NCI-H1436 (cell line): ENCODE measurements around the gene CD33.
"Not testable (repeated sequence)": the region's sequence is repeated elsewhere in the genome, so short reads cannot be mapped to it uniquely, and the experiment has no call there.

Experiments used
- DNase-seq: peaks from one replicate; lab custom pipeline; 2025; lab: John Stamatoyannopoulos, UW

CD33 gene

DNA sequence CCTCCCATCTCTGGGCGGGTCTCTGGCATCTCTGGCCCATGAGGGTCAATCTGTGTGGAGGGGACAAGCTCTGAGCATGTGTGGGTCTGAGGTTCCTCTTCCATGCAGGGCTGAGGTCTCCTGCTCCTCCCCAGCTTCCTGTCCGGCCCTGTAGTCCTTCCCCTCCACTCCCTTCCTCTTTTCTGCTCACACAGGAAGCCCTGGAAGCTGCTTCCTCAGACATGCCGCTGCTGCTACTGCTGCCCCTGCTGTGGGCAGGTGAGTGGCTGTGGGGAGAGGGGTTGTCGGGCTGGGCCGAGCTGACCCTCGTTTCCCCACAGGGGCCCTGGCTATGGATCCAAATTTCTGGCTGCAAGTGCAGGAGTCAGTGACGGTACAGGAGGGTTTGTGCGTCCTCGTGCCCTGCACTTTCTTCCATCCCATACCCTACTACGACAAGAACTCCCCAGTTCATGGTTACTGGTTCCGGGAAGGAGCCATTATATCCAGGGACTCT lies at the start of gene CD33:
CD33 (plus strand) TSS at position 183 of the 496 bp plus-strand sequence; CDS start at position 222, 39 bp downstream.
- not testable (repeated sequence) for DNase-seq

DNA sequence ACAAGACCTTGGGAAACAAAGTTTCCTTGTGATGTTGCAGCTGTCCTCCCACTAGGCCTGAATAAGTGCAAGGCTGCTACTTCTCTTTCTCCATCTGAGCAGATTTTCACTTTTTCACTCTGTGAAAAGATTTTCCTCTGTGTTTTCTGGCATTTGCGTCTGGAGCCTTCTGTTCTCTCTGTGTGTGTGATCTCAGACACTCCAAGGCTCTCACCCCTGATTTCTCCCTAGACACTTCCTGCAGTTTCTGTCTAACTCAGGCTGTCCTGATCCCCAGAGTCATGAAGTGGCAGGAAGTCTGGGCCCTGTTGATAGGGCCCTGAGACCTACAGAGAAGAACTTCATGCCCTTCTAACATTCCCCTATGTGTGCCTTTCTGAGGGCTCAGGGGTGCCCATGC lies 45.6 kb upstream of the CD33 start:
- DNase-seq = no peak

DNA sequence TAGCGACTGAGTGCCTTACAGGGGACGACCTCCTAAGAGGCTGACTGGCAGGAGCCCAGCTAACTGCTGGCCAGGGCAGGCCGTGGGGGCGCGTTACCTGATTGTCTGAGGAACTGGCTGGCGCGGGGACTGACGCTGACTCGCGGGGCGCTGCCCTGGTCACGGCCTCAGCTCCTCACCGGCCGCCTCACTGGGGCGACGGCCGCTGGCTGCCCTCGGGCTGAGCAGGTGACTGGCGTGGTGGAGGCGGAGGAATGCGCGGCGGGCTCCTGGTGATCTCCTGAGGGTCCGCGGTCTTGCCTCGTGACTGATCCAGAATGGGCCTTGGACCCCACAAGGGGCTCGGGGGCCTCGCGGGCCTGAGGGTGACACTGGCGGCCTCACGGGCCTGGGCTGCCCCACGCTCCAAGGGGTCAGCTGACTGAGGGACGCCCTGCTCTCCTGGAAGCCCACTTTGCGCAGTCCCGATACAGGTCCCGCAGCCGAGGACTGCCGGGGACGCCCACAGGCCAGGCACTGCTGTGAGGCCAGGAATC lies 43.4 kb upstream of the CD33 start:
- DNase-seq = no peak

- no peak for DNase-seq
Observed at GRCh38 chr19:51181913-51182419, 42.9 kb upstream of the CD33 start.

- no peak for DNase-seq
Observed at GRCh38 chr19:51183629-51184028, 41.3 kb upstream of the CD33 start.

GRCh38 chr19:51185069-51185867 lies 39.6 kb upstream of the CD33 start:
- no peak for DNase-seq

GRCh38 chr19:51185868-51186215 lies 39.0 kb upstream of the CD33 start:
- no peak for DNase-seq

- DNase-seq = no peak
Observed at GRCh38 chr19:51186323-51186722, 38.6 kb upstream of the CD33 start.

- DNase-seq = no peak
Observed at GRCh38 chr19:51187395-51188226, 37.3 kb upstream of the CD33 start.

DNA sequence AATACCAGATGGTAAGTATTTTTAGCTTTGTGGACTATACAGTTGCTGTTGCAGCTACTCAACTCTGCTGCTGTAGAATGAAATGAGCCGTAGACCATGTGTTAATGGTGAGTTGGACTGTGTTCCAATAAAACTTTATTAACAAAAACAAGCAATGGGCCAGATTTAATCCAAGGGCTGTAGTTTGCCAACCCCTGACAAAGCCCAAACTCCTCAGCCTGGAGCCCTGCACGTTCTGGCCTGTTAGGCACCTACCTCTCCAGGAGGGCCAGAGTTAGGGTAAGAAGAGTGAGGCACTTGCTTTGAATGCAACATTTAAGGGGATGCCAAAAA lies 36.7 kb upstream of the CD33 start:
- no peak for DNase-seq

DNA sequence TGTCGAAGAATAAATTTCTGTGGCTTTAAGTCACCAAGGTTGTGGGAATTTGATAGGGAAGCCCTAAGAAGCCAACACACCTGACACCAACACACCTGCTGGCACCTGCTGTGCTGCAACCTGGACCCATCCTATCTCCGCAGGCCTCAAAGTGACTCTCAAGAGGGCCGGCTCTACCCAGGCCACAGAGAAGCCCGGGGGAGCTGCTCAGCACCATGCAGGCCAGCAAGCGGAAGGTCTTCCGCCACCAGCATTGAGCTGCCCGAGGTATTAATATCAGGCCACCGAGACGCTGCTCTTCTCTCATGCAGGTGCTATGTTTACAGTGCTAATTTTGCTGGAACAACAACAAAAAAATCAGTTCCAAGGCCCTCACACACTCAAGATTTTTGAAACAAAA lies 32.2 kb upstream of the CD33 start:
- no peak for DNase-seq

GRCh38 chr19:51194527-51195315 lies 30.2 kb upstream of the CD33 start:
- DNase-seq = no peak

DNA sequence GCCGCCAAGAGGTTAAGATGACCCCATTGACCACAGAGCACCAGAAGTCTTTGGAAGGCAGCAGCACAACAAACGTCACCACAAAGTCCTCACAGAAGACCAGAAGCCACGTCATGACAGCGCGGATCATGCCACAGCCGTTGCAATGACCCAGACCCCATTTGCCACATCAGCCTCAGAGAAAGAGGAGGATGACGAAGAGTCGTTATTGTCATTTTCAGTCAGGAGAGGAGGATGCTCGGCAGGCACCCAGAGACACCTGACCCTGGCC lies 29.6 kb upstream of the CD33 start:
- no peak for DNase-seq

DNA sequence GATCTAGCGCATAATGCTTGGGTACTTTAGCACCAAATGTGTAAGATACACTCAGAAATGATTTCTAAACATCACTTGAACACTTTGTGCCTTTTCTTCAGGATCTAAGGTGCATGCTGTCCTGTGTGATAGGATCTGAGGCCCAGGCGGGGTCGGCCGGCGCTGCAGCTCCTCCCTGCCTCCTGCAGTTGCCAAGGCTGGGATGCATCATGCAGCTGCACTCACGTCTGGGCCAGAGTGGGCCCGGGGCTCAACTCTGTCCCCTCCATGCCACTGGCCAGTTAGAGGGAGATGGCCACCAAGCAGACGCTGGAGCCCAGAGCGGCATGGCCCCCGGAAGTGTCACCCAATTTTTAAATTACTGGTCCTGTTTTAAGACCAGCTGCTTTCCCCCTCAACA lies 29.3 kb upstream of the CD33 start:
- DNase-seq = no peak

DNA sequence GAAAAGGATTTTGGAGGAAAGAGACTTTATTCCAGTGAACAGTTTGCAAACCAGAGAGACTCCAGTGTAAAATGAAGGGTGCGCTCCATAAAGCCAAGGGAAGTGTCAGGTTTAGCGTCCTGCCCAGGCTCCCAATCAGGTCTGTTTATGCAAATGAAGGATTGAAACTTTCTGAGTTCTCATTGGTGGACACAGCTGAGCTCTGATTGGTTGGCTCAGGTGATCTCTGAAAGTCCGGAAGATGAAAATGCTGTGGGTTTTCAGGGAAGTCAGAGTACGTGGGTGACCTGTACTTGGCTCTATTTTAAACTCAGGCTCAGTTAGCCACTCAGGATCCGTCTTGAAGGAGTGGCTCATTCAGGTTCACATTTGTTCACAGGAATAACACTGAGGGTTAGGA lies 28.7 kb upstream of the CD33 start:
- DNase-seq = no peak

DNA sequence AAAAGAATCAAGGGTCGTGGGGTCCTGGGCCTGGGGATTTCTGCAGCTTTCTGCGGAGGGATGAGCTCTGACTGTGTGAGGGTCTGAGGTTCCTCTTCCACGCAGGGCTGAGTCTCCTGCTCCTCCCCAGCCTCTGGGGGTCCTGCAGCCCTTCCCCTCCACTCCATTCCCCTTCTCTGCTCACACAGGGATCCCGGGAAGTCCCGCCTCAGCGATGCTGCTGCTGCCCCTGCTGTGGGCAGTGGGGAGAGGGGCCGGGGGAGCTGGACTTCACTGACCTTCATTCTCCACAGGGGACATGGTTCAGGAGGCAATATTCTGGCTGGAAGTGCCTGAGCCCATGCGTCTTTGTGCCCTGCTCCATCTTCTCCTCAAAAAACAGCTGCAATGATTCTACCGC lies 26.2 kb upstream of the CD33 start:
- DNase-seq = no peak

DNA sequence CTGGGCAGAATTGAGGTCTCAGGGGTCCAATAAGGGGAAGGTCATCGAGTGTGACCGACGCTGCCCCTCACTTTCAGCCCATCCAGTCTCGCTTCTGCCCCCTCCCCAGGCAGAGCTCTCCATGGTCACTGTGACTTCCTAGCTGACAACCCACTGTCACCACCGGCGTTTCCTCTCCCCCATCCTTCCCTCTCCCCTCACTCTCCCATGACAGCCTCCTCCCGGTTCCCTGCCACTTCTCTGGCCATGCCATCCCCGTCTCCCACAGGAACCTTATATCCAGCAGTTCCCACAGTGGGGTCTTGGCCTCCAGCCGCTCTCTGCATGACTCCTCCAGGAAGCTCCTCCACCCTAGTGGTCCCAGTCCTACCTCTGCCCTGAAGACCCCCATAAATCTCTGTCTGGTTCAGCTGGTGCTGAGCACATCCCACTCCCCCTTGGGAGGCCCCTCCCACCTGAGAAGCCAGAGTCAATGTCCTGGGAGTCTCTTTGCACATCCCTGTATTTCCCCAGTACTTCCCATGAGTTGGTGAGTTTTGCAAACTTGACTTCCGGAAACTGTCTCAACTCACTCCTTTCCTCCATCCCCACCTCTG lies 24.7 kb upstream of the CD33 start:
- no peak for DNase-seq

DNA sequence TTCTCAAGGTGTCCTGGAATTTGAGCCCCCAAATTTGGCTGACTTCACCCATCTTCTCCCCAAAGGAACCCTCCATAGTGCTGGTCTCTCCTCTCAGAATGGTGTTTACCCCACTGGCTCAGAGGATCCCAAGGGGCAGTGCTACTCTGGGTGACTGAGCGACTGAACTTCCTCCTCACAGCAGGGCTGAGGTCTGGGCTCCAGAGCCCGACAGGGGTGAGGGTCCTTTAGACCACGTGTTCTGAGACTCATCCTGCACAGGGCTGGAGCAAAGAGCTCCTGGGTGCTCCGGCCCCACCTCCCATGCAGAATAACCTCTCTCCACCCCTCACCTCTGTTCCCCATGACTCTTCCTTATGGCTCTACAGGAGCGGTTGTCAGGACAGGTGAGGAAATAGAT lies 23.2 kb upstream of the CD33 start:
- DNase-seq = no peak

DNA sequence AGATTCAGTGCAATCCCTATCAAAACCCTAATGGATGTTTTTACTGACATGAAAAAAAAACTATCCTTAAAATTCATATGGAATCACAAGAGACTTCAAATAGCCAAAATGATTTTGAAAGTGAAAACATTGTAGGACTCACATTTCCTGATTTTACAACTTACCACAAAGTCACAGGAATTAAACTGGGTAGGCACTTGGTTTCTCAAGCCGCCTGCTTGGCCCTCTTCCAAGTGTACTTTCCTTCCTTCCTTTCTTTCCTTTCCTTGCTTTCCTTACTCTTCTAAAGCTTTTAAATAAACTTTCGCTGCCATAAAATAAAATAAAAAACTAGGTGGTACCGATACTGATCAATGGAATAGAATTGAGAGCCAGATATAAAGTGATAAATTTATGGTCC lies 21.0 kb upstream of the CD33 start:
- no peak for DNase-seq

- DNase-seq = no peak
Observed at GRCh38 chr19:51204321-51204720, 20.6 kb upstream of the CD33 start.

DNA sequence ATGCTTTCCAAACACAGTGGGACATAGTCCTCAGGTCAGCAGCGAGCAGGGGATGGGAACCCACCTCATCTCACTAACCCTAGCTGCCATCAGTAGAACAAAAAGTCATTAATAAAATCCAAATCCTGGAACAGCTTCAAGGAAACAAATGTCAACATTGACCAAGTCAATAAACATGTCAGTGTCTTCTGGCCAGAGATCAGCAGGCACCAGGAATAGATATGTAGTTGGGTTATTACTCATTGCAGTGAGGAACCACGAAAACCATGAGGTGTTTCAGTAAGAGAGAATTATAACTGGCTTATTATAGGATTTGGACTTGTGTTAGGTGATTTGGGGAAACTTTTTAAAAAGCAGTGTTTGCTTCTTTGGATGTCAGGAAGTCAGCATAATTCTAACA lies 17.1 kb upstream of the CD33 start:
- no peak for DNase-seq

DNA sequence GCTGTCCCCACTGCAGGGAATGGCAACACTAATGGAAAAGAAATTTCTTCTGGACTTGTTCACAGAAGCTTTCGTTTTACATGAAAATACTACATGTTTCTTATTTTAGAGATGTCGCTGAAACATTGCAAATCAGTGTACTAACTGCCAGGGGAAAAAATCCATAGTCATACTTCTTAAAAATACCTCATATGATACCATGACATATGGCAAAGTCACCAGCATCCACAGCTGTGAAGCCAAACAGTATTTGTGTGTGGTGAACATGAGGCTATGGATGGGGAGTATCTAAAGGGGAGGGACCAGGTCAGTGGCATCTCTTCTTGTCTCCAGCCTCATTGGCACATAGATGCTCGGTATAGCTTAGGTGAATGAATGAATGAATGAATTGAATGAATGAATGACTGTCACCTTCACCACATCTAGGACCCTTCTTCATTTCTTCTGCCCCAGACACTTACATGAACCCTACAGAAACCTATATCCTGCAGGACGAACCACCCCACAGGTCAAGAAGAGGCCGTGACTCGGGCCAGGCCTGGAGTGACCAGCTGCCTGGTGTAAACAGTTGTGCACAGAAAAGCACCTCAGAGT lies 14.6 kb upstream of the CD33 start:
- DNase-seq = no peak
